ENCODE data around the gene TRIM62. TPM values are rescaled to one million over a fixed set of nuclear protein-coding genes. Genes with fewer than 3 reads are reported as not detected.

The TRIM62 gene
- polyA plus RNA-seq, 1 donor (not counting 4 experiments of a cell fraction or from before 2014, with no cell fraction given) = 2.0 TPM

DNA sequence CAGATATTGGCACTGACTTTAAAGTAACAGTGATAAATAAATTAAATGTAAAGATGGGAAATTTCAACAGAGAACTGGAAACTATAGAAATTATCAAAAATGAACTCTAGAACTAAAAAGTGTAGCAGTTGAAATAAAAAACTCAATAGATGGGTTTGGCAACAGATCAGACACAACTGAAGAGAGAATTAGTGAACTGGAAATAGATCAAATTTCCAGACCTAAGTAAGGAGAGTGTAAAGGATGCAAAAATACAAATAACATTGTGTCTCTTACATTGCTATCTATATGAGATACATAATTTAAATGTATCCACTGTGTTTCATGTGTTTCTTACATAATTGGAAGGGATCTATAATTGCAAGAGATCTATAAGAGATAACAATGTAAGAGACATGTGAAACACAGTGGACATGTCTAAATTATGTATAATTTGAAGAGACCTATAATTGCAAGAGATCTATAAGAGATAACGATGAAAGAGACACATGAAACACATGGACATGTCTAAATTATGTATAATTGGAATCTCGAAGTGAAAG lies 42.4 kb upstream of the TRIM62 start:
- Histone ChIP-seq H3K36me3 (ENCODE audit: control insufficient read depth in 2 of 2, extremely low read depth in 1 of 2, insufficient read depth in 2 of 2, low read length in 2 of 2) (no peaks in the 10 kb centered on the region), H3K4me3 (ENCODE audit: control insufficient read depth in 2 of 3, extremely low read depth in 1 of 3, insufficient read depth in 2 of 3, low read depth in 1 of 3, low read length in 3 of 3) (no peak overlapping the region), H3K27ac (ENCODE audit: control insufficient read depth, insufficient read depth, low read length) (no peak overlapping the region), H4K20me1 (ENCODE audit: control insufficient read depth, extremely low read depth, insufficient read depth, low read length) (no peaks in the 10 kb centered on the region), H2AFZ (ENCODE audit: control insufficient read depth, low read length) (no peak overlapping the region), H3K9ac (ENCODE audit: control insufficient read depth, extremely low read depth, insufficient read depth, low read length) (no peak overlapping the region), H3K27me3 (ENCODE audit: control insufficient read depth, extremely low read depth, insufficient read depth, low read length) (no peaks in the 10 kb centered on the region), H3K9me1 (ENCODE audit: control insufficient read depth, extremely low read depth, insufficient read depth, low read length) (no peaks in the 10 kb centered on the region), H3K4me2 (ENCODE audit: control insufficient read depth, extremely low read depth, insufficient read depth, low read depth, low read length) (no peak overlapping the region), H3K9me3 (ENCODE audit: control insufficient read depth, low read depth, low read length) (no peaks in the 10 kb centered on the region), H3K79me2 (ENCODE audit: control insufficient read depth, insufficient read depth, low read length) (no peaks in the 10 kb centered on the region), H3K4me1 (ENCODE audit: control insufficient read depth, extremely low read depth, insufficient read depth, low read length) (peaks cover 34% of the 10 kb centered on the region)
- TF ChIP-seq, protein P1, sequence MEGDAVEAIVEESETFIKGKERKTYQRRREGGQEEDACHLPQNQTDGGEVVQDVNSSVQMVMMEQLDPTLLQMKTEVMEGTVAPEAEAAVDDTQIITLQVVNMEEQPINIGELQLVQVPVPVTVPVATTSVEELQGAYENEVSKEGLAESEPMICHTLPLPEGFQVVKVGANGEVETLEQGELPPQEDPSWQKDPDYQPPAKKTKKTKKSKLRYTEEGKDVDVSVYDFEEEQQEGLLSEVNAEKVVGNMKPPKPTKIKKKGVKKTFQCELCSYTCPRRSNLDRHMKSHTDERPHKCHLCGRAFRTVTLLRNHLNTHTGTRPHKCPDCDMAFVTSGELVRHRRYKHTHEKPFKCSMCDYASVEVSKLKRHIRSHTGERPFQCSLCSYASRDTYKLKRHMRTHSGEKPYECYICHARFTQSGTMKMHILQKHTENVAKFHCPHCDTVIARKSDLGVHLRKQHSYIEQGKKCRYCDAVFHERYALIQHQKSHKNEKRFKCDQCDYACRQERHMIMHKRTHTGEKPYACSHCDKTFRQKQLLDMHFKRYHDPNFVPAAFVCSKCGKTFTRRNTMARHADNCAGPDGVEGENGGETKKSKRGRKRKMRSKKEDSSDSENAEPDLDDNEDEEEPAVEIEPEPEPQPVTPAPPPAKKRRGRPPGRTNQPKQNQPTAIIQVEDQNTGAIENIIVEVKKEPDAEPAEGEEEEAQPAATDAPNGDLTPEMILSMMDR (optimal IDR thresholded peaks at IDR 0.05 in 1 of 3, IDR thresholded peaks at IDR 0.05 in 1 of 3, conservative IDR thresholded peaks at IDR 0.05 in 1 of 3; ENCODE audit: extremely low read depth in 1 of 3, insufficient read depth in 2 of 3, low read length in 3 of 3) = no peak
- dilution Hi-C loops (cut with MboI; ENCODE audit: extremely low pct_ligation_motif_present, low sequenced_read_pairs) = no loop called here
- FAIRE-seq (no peak), DNase-seq (ENCODE audit: low read depth, low spot score) (no peak)

DNA sequence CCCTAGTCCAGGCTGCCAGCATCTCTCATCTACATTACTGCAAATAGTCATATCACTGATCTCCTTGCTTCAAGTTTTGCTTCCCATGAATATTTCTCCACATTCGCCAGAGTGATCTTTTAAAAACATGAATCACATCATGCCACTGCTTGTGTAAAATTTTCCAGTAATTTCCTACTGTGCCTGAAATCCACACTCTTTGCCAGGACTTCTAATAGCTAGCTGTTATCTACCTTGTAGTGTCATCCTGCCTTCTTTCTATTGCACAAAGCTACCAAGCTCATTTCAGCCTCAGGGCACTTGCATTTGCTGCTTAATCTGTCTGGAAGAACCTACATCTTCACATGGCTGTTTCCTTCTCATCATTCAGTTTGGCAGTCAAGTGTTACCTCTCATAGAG lies 40.5 kb upstream of the TRIM62 start:
- Histone ChIP-seq H3K9me3 (ENCODE audit: control insufficient read depth, low read depth, low read length) (no peaks in the 10 kb centered on the region), H2AFZ (ENCODE audit: control insufficient read depth, low read length) (no peak overlapping the region), H3K4me2 (ENCODE audit: control insufficient read depth, extremely low read depth, insufficient read depth, low read depth, low read length) (no peak overlapping the region), H4K20me1 (ENCODE audit: control insufficient read depth, extremely low read depth, insufficient read depth, low read length) (no peaks in the 10 kb centered on the region), H3K27ac (ENCODE audit: control insufficient read depth, insufficient read depth, low read length) (no peak overlapping the region), H3K27me3 (ENCODE audit: control insufficient read depth, extremely low read depth, insufficient read depth, low read length) (no peaks in the 10 kb centered on the region), H3K9me1 (ENCODE audit: control insufficient read depth, extremely low read depth, insufficient read depth, low read length) (no peaks in the 10 kb centered on the region), H3K9ac (ENCODE audit: control insufficient read depth, extremely low read depth, insufficient read depth, low read length) (no peak overlapping the region), H3K4me3 (ENCODE audit: control insufficient read depth in 2 of 3, extremely low read depth in 1 of 3, insufficient read depth in 2 of 3, low read depth in 1 of 3, low read length in 3 of 3) (no peak overlapping the region), H3K4me1 (ENCODE audit: control insufficient read depth, extremely low read depth, insufficient read depth, low read length) (peaks cover 38% of the 10 kb centered on the region), H3K36me3 (ENCODE audit: control insufficient read depth in 2 of 2, extremely low read depth in 1 of 2, insufficient read depth in 2 of 2, low read length in 2 of 2) (no peaks in the 10 kb centered on the region), H3K79me2 (ENCODE audit: control insufficient read depth, insufficient read depth, low read length) (no peaks in the 10 kb centered on the region)
- dilution Hi-C loops (cut with MboI; ENCODE audit: extremely low pct_ligation_motif_present, low sequenced_read_pairs) = no loop called here
- DNase-seq (ENCODE audit: low read depth, low spot score) = no peak
- FAIRE-seq = peak; percentile 80
- no peak for TF ChIP-seq EZH2 (IDR thresholded peaks at IDR 0.05; ENCODE audit: low read length)
- TF ChIP-seq, protein P1 (optimal IDR thresholded peaks at IDR 0.05 in 1 of 3, IDR thresholded peaks at IDR 0.05 in 1 of 3, conservative IDR thresholded peaks at IDR 0.05 in 1 of 3; ENCODE audit: extremely low read depth in 1 of 3, insufficient read depth in 2 of 3, low read length in 3 of 3) = no peak
